SK-N-SH (cell line): ENCODE measurements around the gene PRKCA. TPM values are rescaled to one million over a fixed set of nuclear protein-coding genes. Genes with fewer than 3 reads are reported as not detected.
A peak's percentile ranks its signal among the peaks of the same experiment; 100 is the strongest.
"Not testable (repeated sequence)": the region's sequence is repeated elsewhere in the genome, so short reads cannot be mapped to it uniquely, and the experiment has no call there.

Experiments used
- CTCF ChIA-PET: fragments of 300-600, 350-600 bp; formaldehyde crosslinking; extraction: SDS; loops from one replicate; lab custom pipeline; 2021; lab: Yijun Ruan, JAX
- POLR2A ChIA-PET: fragments of 350-600 bp; sonication (Branson Sonifier 250); formaldehyde crosslinking; extraction: SDS; loops from one replicate; lab custom pipeline; 2020; ENCODE audit warnings: antibody characterized with exemption, inconsistent platforms; lab: Yijun Ruan, JAX
- DNase-seq: peaks from one replicate; pipeline ENCODE4 v3.0.0; 2012
- H2AFZ ChIP-seq: fragments of 200-600 bp; sonication (generic); 2 replicates; pipeline ENCODE4 v1.8.1; 2016; ENCODE audit warnings: antibody characterized with exemption, mild to moderate bottlenecking, low read depth
- H3F3A ChIP-seq: fragments of 200-600 bp; sonication (generic); replicated peaks from 2 replicates; pipeline ENCODE3; 2016; ENCODE audit warnings: antibody characterized with exemption, mild to moderate bottlenecking; ENCODE audit not compliant: insufficient read depth
- H3K27ac ChIP-seq, 2 experiments: fragments of 200-500 bp in 1 of 2; fragments of 200-600 bp in 1 of 2; sonication (Bioruptor generic) in 1 of 2; sonication (generic), shearing (Covaris generic) in 1 of 2; 2 replicates each; pipeline versions ENCODE4 v1.5.1 to v1.6.1; 2014 to 2016; ENCODE audit warnings: low read depth in 2 of 2, inconsistent platforms in 1 of 2, low read length in 1 of 2, mild to moderate bottlenecking in 1 of 2, mixed read lengths in 1 of 2
- H3K27me3 ChIP-seq: fragments of 200-600 bp; sonication (generic), shearing (Covaris generic); 2 replicates; pipeline ENCODE4 v1.6.1; 2016; ENCODE audit warnings: mixed run types; ENCODE audit not compliant: insufficient read depth
- H3K36me3 ChIP-seq, 2 experiments: fragments of 200-500 bp in 1 of 2; fragments of 200-600 bp in 1 of 2; sonication (Bioruptor generic) in 1 of 2; sonication (generic) in 1 of 2; replicated peaks in 1 of 2; 2 replicates each; pipeline versions ENCODE3 to v1.5.1; 2014 to 2016; ENCODE audit warnings: low read length in 1 of 2, mild to moderate bottlenecking in 1 of 2; ENCODE audit not compliant: insufficient read depth in 2 of 2, control insufficient read depth in 1 of 2
- H3K4me1 ChIP-seq, 2 experiments: fragments of 200-500 bp in 1 of 2; fragments of 200-600 bp in 1 of 2; sonication (Bioruptor generic) in 1 of 2; sonication (generic), shearing (Covaris generic) in 1 of 2; 2 replicates each; pipeline versions ENCODE4 v1.5.1 to v1.6.1; 2014 to 2016; ENCODE audit warnings: low read depth in 1 of 2, low read length in 1 of 2, mixed run types in 1 of 2; ENCODE audit not compliant: insufficient read depth in 2 of 2, control insufficient read depth in 1 of 2
- H3K4me2 ChIP-seq: fragments of 200-600 bp; sonication (generic), shearing (Covaris generic); 2 replicates; pipeline ENCODE4 v1.6.1; 2017; ENCODE audit warnings: mixed run types
- H3K4me3 ChIP-seq, 2 experiments: fragments of 200-500 bp in 1 of 2; fragments of 200-600 bp in 1 of 2; sonication (Bioruptor generic) in 1 of 2; sonication (generic), shearing (Covaris generic) in 1 of 2; 2 replicates each; pipeline versions ENCODE4 v1.5.1 to v1.8.1; 2014 to 2016; ENCODE audit warnings: low read depth in 2 of 2, inconsistent platforms in 1 of 2, low read length in 1 of 2, mild to moderate bottlenecking in 1 of 2, mixed read lengths in 1 of 2, moderate library complexity in 1 of 2
- H3K79me2 ChIP-seq: fragments of 200-600 bp; sonication (generic); 2 replicates; pipeline ENCODE4 v1.8.1; 2017; ENCODE audit warnings: mild to moderate bottlenecking; ENCODE audit not compliant: insufficient read depth
- H3K9ac ChIP-seq: fragments of 200-600 bp; sonication (generic); 2 replicates; pipeline ENCODE4 v1.6.1; 2017; ENCODE audit warnings: mixed run types
- H3K9me2 ChIP-seq: fragments of 200-600 bp; sonication (generic); 2 replicates; pipeline ENCODE4 v1.6.1; 2017; ENCODE audit warnings: mixed run types
- H3K9me3 ChIP-seq: fragments of 200-600 bp; sonication (generic); 2 replicates; pipeline ENCODE4 v1.6.1; 2017; ENCODE audit warnings: mixed run types, mild to moderate bottlenecking, moderate library complexity
- H4K20me1 ChIP-seq: fragments of 200-600 bp; sonication (generic); 2 replicates; pipeline ENCODE4 v1.6.1; 2017; ENCODE audit warnings: mild to moderate bottlenecking, mixed run types; ENCODE audit not compliant: insufficient read depth
- MXI1 ChIP-seq: IDR thresholded peaks from 2 replicates; pipeline ENCODE4 v1.6.1; 2012; ENCODE audit warnings: mild to moderate bottlenecking, low read depth, low read length, improper control_type of control experiment
- POLR2AphosphoS5 ChIP-seq: IDR thresholded peaks from 2 replicates; pipeline ENCODE4 v1.6.1; 2012; ENCODE audit warnings: low read depth, low read length
- RFX5 ChIP-seq: IDR thresholded peaks from 2 replicates; pipeline ENCODE4 v1.6.1; 2012; ENCODE audit warnings: mild to moderate bottlenecking, improper control_type of control experiment, low read length
- TAF1 ChIP-seq: IDR thresholded peaks from 2 replicates; pipeline ENCODE4 v1.6.1; 2012; ENCODE audit warnings: low read depth, mild to moderate bottlenecking, low read length, moderate library complexity, borderline replicate concordance
- WGBS: methylation state at CpG from one replicate; pipeline ENCODE4 v1.1.6; 2017; ENCODE audit warnings: low lambda C conversion rate; 5-methylcytosine and 5-hydroxymethylcytosine counted together
- polyA plus RNA-seq, 3 experiments: library from polyadenylated mRNA; depleted of rRNA; stranded (reverse); fragments of >200 nt; gene quantifications; 2 replicates each; pipeline ENCODE4 v1.2.3, GENCODE V29; 2012
- TF ChIP-seq, protein P1 (sequence below): IDR thresholded peaks from 2 replicates; pipeline ENCODE4; 2012
- TF ChIP-seq, protein P2 (sequence below): IDR thresholded peaks from 2 replicates; pipeline ENCODE4 v1.6.1; 2012; ENCODE audit warnings: mild to moderate bottlenecking, low read depth, low read length, moderate library complexity

Gene PRKCA
- polyA plus RNA-seq, 1 of the 3 experiments (the other 2 are of a cell fraction), result 108 TPM

DNA sequence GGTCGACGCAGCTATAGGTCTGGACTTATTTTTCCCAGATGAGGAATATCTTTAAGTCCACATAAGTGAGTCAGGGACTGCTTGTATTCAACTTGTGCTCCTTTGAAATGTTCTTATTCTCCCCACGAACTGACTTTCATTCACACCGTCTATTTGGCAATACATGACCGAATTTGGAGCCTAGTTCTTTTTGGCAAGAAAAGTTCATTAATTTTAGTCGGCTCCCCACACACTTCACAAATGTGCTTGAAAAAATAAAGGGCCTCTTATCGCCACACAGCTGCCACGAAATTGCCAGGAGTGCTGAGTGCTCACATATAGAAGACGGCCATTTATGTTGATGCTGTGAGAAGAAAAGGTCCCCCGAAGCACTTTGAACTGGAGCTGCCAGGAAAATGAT is 152.6 kb downstream of the PRKCA start (continued):
- TF ChIP-seq, protein P1, sequence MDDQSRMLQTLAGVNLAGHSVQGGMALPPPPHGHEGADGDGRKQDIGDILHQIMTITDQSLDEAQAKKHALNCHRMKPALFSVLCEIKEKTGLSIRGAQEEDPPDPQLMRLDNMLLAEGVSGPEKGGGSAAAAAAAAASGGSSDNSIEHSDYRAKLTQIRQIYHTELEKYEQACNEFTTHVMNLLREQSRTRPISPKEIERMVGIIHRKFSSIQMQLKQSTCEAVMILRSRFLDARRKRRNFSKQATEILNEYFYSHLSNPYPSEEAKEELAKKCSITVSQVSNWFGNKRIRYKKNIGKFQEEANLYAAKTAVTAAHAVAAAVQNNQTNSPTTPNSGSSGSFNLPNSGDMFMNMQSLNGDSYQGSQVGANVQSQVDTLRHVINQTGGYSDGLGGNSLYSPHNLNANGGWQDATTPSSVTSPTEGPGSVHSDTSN, result no peak
- TF ChIP-seq, protein P2, sequence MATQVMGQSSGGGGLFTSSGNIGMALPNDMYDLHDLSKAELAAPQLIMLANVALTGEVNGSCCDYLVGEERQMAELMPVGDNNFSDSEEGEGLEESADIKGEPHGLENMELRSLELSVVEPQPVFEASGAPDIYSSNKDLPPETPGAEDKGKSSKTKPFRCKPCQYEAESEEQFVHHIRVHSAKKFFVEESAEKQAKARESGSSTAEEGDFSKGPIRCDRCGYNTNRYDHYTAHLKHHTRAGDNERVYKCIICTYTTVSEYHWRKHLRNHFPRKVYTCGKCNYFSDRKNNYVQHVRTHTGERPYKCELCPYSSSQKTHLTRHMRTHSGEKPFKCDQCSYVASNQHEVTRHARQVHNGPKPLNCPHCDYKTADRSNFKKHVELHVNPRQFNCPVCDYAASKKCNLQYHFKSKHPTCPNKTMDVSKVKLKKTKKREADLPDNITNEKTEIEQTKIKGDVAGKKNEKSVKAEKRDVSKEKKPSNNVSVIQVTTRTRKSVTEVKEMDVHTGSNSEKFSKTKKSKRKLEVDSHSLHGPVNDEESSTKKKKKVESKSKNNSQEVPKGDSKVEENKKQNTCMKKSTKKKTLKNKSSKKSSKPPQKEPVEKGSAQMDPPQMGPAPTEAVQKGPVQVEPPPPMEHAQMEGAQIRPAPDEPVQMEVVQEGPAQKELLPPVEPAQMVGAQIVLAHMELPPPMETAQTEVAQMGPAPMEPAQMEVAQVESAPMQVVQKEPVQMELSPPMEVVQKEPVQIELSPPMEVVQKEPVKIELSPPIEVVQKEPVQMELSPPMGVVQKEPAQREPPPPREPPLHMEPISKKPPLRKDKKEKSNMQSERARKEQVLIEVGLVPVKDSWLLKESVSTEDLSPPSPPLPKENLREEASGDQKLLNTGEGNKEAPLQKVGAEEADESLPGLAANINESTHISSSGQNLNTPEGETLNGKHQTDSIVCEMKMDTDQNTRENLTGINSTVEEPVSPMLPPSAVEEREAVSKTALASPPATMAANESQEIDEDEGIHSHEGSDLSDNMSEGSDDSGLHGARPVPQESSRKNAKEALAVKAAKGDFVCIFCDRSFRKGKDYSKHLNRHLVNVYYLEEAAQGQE, result no peak
- TF ChIP-seq MXI1 (no peak), TAF1 (no peak)
- TF ChIP-seq, all 33 proteins: peak for 0

DNA sequence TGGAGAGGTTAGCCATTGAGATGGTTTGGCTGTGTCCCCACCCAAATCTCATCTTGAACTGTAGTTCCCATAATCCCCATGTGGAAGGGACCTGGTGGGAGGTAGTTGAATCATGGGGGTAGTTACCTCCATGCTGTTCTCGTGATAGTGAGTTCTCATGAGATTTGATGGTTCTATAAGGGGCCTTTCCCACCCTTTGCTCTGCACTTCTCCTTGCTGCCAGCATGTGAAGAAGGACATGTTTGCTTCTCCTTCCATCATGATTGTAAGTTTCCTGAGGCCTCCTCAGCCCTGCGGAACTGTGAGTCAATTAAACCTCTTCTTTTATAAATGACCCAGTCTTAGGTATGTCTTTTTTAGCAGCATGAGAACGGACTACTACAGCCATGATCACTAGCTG is 155.1 kb downstream of the PRKCA start:
- H3K4me3 ChIP-seq, H3K9me2 ChIP-seq, DNase-seq, POLR2A ChIA-PET, H3K9me3 ChIP-seq, H3K4me2 ChIP-seq, H4K20me1 ChIP-seq, H3K9ac ChIP-seq, H2AFZ ChIP-seq, H3K27me3 ChIP-seq: not testable (repeated sequence)
- Histone ChIP-seq H3F3A (peaks cover 42% of the 10 kb centered on the region), H3K27ac (peak overlapping the region in 1 of 2 experiments; percentile 93; a peak in 1 of 4 replicates), H3K79me2 (peaks cover 91% of the 10 kb centered on the region), H3K4me1 (peaks cover 2 to 29% of the 10 kb centered on the region in 2 experiments), H3K36me3 (peaks cover 13 to 18% of the 10 kb centered on the region in 2 experiments)
- WGBS, result 96% methylated on average over 3 of the region's 3 CpGs
- CTCF ChIA-PET, result interaction anchor here (2.0 kb wide), 1 partner anchor 10 kb away, joined by 7 read pairs; no protein-coding TSS in a partner anchor

DNA sequence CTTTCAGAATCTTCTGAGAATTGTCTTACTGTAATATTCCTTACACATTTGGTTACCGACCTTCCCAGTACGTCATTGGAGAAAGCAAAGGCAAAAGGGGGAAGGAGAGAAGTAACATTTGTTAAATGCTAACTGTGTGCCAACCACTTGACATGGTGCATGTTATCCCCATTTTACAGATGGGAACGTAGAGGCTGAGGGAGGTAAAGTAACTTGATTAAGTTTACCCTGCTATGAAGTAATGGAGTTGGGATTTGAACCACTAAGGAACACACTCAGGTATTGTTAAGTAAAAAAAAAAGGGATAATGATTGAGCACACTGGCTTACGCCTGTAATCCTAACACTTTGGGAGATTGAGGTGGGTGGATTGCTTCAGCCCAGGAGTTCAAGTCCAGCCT is 156.4 kb downstream of the PRKCA start:
- CTCF ChIA-PET, result interaction anchor here (0.9 to 2.0 kb wide), 2 partner anchors 9 to 30 kb away, joined by 3 to 7 read pairs; no protein-coding TSS in a partner anchor
- POLR2A ChIA-PET, result interaction anchor here (0.7 kb wide), 1 partner anchor 11 kb away, joined by 3 read pairs; no protein-coding TSS in a partner anchor

More for the DNA sequence above, 156.4 kb downstream of the PRKCA start:
- TF ChIP-seq POLR2AphosphoS5, result 0 out of 2 replicates have a peak, but pooled peaks have one; percentile 3
- no peak for TF ChIP-seq RFX5
- Histone ChIP-seq H3K9ac (0 out of 2 replicates have a peak overlapping the region, but pooled peaks have one; percentile 37), H2AFZ (no peak overlapping the region), H3K27ac (peak overlapping the region in 1 of 2 experiments; percentile 93; a peak in 3 of 4 replicates), H3K4me1 (peaks cover 7 to 42% of the 10 kb centered on the region in 2 experiments), H3K4me3 (no peak overlapping the region), H3K36me3 (peaks cover 13 to 18% of the 10 kb centered on the region in 2 experiments), H3K4me2 (no peak overlapping the region; the same call in 1 of the 2 replicates), H3K9me2 (no peaks in the 10 kb centered on the region), H4K20me1 (no peaks in the 10 kb centered on the region), H3K9me3 (no peaks in the 10 kb centered on the region), H3K79me2 (peaks cover 91% of the 10 kb centered on the region), H3K27me3 (no peaks in the 10 kb centered on the region), H3F3A (peaks cover 52% of the 10 kb centered on the region)
- WGBS, result 98% methylated on average over 4 of the region's 4 CpGs
- DNase-seq, result no peak
